H1 (cell line): ENCODE measurements around the gene RPP14. TPM values are rescaled to one million over a fixed set of nuclear protein-coding genes. Genes with fewer than 3 reads are reported as not detected.

Experiments used
- CTCF ChIA-PET: fragments of 300-600 bp; sonication (Branson Sonifier 250); formaldehyde crosslinking; loops from one replicate; lab custom pipeline; 2021; ENCODE audit not compliant: partially characterized antibody; lab: Charles Lee
- POLR2A ChIA-PET: fragments of 300-600 bp; sonication (Branson Sonifier 250); formaldehyde crosslinking; loops from one replicate; lab custom pipeline; 2021; ENCODE audit warnings: inconsistent platforms; ENCODE audit not compliant: partially characterized antibody; lab: Charles Lee
- DNase-seq, 2 experiments: peaks; one replicate each; pipeline versions ENCODE4 v3.0.0 to v3.0.0-alpha.2; 2010 to 2022; ENCODE audit warnings: low spot score in 2 of 2, low read depth in 1 of 2, mixed read lengths in 1 of 2
- FAIRE-seq: peaks from 2 replicates; lab custom pipeline; 2011; peaks lifted over from hg19 to GRCh38; lab: Jason Lieb, UNC
- H2AFZ ChIP-seq: 2 replicates; pipeline ENCODE4 v1.8.1; 2012; ENCODE audit warnings: low read length, inconsistent platforms
- H2AK5ac ChIP-seq: 2 replicates; pipeline ENCODE4 v1.6.1; 2013; ENCODE audit warnings: low read depth, low read length
- H2BK120ac ChIP-seq: replicated peaks from 2 replicates; pipeline ENCODE3; 2013; ENCODE audit warnings: low read depth, low read length, inconsistent platforms
- H2BK12ac ChIP-seq: 2 replicates; pipeline ENCODE4 v1.6.1; 2013; ENCODE audit warnings: low read depth, low read length
- H2BK15ac ChIP-seq: 2 replicates; pipeline ENCODE4 v1.6.1; 2013; ENCODE audit warnings: low read length
- H2BK20ac ChIP-seq: 2 replicates; pipeline ENCODE4 v1.6.1; 2013; ENCODE audit warnings: low read length
- H2BK5ac ChIP-seq: 2 replicates; pipeline ENCODE4 v1.6.1; 2013; ENCODE audit warnings: low read depth, low read length
- H3K14ac ChIP-seq: 2 replicates; pipeline ENCODE4 v1.6.1; 2013; ENCODE audit warnings: inconsistent platforms; ENCODE audit not compliant: insufficient read length
- H3K18ac ChIP-seq: 2 replicates; pipeline ENCODE4 v1.6.1; 2013; ENCODE audit warnings: low read length; ENCODE audit errors: extremely low read depth
- H3K23ac ChIP-seq: 2 replicates; pipeline ENCODE4 v1.6.1; 2013; ENCODE audit warnings: inconsistent platforms; ENCODE audit not compliant: insufficient read length
- H3K23me2 ChIP-seq: 2 replicates; pipeline ENCODE4 v1.6.1; 2013; ENCODE audit warnings: low read depth, low read length
- H3K27ac ChIP-seq: 2 replicates; pipeline ENCODE4 v1.6.1; 2011; ENCODE audit warnings: low read depth, low read length, inconsistent platforms
- H3K27me3 ChIP-seq, 4 experiments: replicated peaks in 1 of 4; 1 replicate in 1 of 4; 2 replicates in 3 of 4; pipeline versions ENCODE4 v1.6.1 to v1.8.1; 2011 to 2013; ENCODE audit warnings: low read length in 3 of 4, mild to moderate bottlenecking in 3 of 4, inconsistent platforms in 2 of 4, mixed read lengths in 2 of 4, moderate library complexity in 1 of 4; ENCODE audit not compliant: control insufficient read depth in 3 of 4, insufficient read depth in 3 of 4; ENCODE audit errors: extremely low read depth in 1 of 4
- H3K36me3 ChIP-seq, 4 experiments: 2 replicates each; pipeline versions ENCODE4 v1.6.1 to v1.8.1; 2011 to 2013; ENCODE audit warnings: mild to moderate bottlenecking in 4 of 4, low read length in 3 of 4, moderate library complexity in 2 of 4, control low read depth in 1 of 4, inconsistent platforms in 1 of 4; ENCODE audit not compliant: insufficient read depth in 4 of 4, control insufficient read depth in 2 of 4
- H3K4ac ChIP-seq: replicated peaks from 2 replicates; pipeline ENCODE3; 2013; ENCODE audit warnings: low read length, low read depth, mixed read lengths, inconsistent platforms; ENCODE audit not compliant: insufficient read length
- H3K4me1 ChIP-seq, 4 experiments: replicated peaks in 1 of 4; 1 replicate in 1 of 4; 2 replicates in 3 of 4; pipeline versions ENCODE4 v1.6.1 to v1.8.1; 2011 to 2013; ENCODE audit warnings: low read length in 3 of 4, inconsistent platforms in 2 of 4, mixed read lengths in 1 of 4; ENCODE audit not compliant: insufficient read depth in 4 of 4, control insufficient read depth in 3 of 4
- H3K4me2 ChIP-seq, 2 experiments: 2 replicates each; pipeline versions ENCODE4 v1.6.1 to v1.8.1; 2011 to 2013; ENCODE audit warnings: low read depth in 2 of 2, low read length in 2 of 2, control low read depth in 1 of 2, inconsistent platforms in 1 of 2, mild to moderate bottlenecking in 1 of 2; ENCODE audit not compliant: insufficient read depth in 1 of 2
- H3K4me3 ChIP-seq, 4 experiments: fragments of 200-600, 300-600 bp in 1 of 4; sonication (generic), shearing (Covaris generic), sonication (Bioruptor Twin) in 1 of 4; 2 replicates each; pipeline versions ENCODE4 v1.5.1 to v1.8.1; 2011 to 2016; ENCODE audit warnings: low read length in 4 of 4, low read depth in 3 of 4, control low read depth in 2 of 4, inconsistent platforms in 2 of 4, mild to moderate bottlenecking in 2 of 4, mixed read lengths in 1 of 4, moderate library complexity in 1 of 4; ENCODE audit not compliant: insufficient read depth in 2 of 4; ENCODE audit errors: extremely low read depth in 1 of 4
- H3K56ac ChIP-seq: replicated peaks from 2 replicates; pipeline ENCODE3; 2013; ENCODE audit warnings: low read depth, mild to moderate bottlenecking, mixed read lengths, low read length, inconsistent platforms; ENCODE audit not compliant: insufficient read length
- H3K79me1 ChIP-seq: 2 replicates; pipeline ENCODE4 v1.6.1; 2013; ENCODE audit warnings: low read depth, low read length, control low read depth
- H3K79me2 ChIP-seq, 2 experiments: 2 replicates each; pipeline versions ENCODE4 v1.6.1 to v1.8.1; 2012 to 2013; ENCODE audit warnings: low read length in 2 of 2, mild to moderate bottlenecking in 2 of 2, inconsistent platforms in 1 of 2; ENCODE audit not compliant: insufficient read depth in 2 of 2, control insufficient read depth in 1 of 2
- H3K9ac ChIP-seq, 4 experiments: replicated peaks in 1 of 4; 1 replicate in 1 of 4; 2 replicates in 3 of 4; pipeline versions ENCODE4 v1.6.1 to v1.8.1; 2011 to 2013; ENCODE audit warnings: low read depth in 3 of 4, low read length in 3 of 4, control low read depth in 2 of 4, mild to moderate bottlenecking in 2 of 4, moderate library complexity in 2 of 4, inconsistent platforms in 1 of 4; ENCODE audit errors: extremely low read depth in 1 of 4
- H3K9me3 ChIP-seq, 2 experiments: 2 replicates each; pipeline versions ENCODE4 v1.6.1 to v1.8.1; 2012 to 2013; ENCODE audit warnings: mild to moderate bottlenecking in 2 of 2, moderate library complexity in 2 of 2, control low read depth in 1 of 2, inconsistent platforms in 1 of 2, low read depth in 1 of 2, low read length in 1 of 2, mixed read lengths in 1 of 2; ENCODE audit not compliant: insufficient read depth in 2 of 2
- H4K20me1 ChIP-seq, 2 experiments: replicated peaks in 1 of 2; 2 replicates each; pipeline versions ENCODE3 to v1.8.1; 2011 to 2013; ENCODE audit warnings: inconsistent platforms in 2 of 2, low read length in 2 of 2, mild to moderate bottlenecking in 1 of 2; ENCODE audit not compliant: insufficient read depth in 2 of 2, control insufficient read depth in 1 of 2
- H4K5ac ChIP-seq: 2 replicates; pipeline ENCODE4 v1.6.1; 2013; ENCODE audit warnings: low read length, low read depth, mixed read lengths, inconsistent platforms; ENCODE audit not compliant: insufficient read length
- H4K8ac ChIP-seq: 2 replicates; pipeline ENCODE4 v1.8.0; 2013; ENCODE audit warnings: mild to moderate bottlenecking, moderate library complexity, low read length, inconsistent platforms; ENCODE audit not compliant: insufficient read depth; ENCODE audit errors: extremely low read depth
- H4K91ac ChIP-seq: replicated peaks from 2 replicates; pipeline ENCODE3; 2013; ENCODE audit warnings: low read length, mixed read lengths, inconsistent platforms; ENCODE audit not compliant: insufficient read length
- CBX5 ChIP-seq: fragments of 300-800, 300-1000 bp; sonication (generic); IDR thresholded peaks from 2 replicates; pipeline ENCODE4 v1.7.1; 2016; ENCODE audit warnings: antibody characterized with exemption, low read length, low read depth
- EP300 ChIP-seq, 2 experiments: IDR thresholded peaks; 1 replicate in 1 of 2; 2 replicates in 1 of 2; pipeline ENCODE4 v1.6.1; 2011 to 2012; ENCODE audit warnings: low read depth in 2 of 2, low read length in 2 of 2, mild to moderate bottlenecking in 2 of 2, borderline replicate concordance in 1 of 2, inconsistent platforms in 1 of 2, moderate library complexity in 1 of 2
- FOSL1 ChIP-seq: IDR thresholded peaks from 2 replicates; pipeline ENCODE4 v1.6.1; 2011; ENCODE audit warnings: mild to moderate bottlenecking, low read depth, low read length, moderate library complexity; ENCODE audit not compliant: insufficient read depth
- NANOG ChIP-seq: IDR thresholded peaks from 2 replicates; pipeline ENCODE4 v1.6.1; 2011; ENCODE audit warnings: low read length, low read depth, mild to moderate bottlenecking, inconsistent platforms; ENCODE audit not compliant: insufficient read depth, poor library complexity, severe bottlenecking
- RBBP5 ChIP-seq: IDR thresholded peaks from 2 replicates; pipeline ENCODE4 v1.7.1; 2012; ENCODE audit warnings: low read depth, mild to moderate bottlenecking, inconsistent platforms, low read length, moderate library complexity, borderline replicate concordance
- SIN3A ChIP-seq, 2 experiments: IDR thresholded peaks in 1 of 2; conservative IDR thresholded peaks in 1 of 2; 2 replicates each; pipeline ENCODE4 v1.6.1; 2011 to 2012; ENCODE audit warnings: low read length in 2 of 2, improper control_type of control experiment in 1 of 2, low read depth in 1 of 2, mild to moderate bottlenecking in 1 of 2
- SP2 ChIP-seq: IDR thresholded peaks from 2 replicates; pipeline ENCODE4 v1.6.1; 2012; ENCODE audit warnings: mild to moderate bottlenecking, low read length, inconsistent platforms
- TAF1 ChIP-seq: IDR thresholded peaks from 2 replicates; pipeline ENCODE4 v1.6.1; 2011; ENCODE audit warnings: mild to moderate bottlenecking, low read depth, low read length
- TCF12 ChIP-seq: IDR thresholded peaks from 2 replicates; pipeline ENCODE4 v1.6.1; 2011; ENCODE audit warnings: low read depth, mild to moderate bottlenecking, low read length
- USF2 ChIP-seq: IDR thresholded peaks from 2 replicates; pipeline ENCODE4 v1.6.1; 2011; ENCODE audit warnings: low read length, improper control_type of control experiment
- YY1 ChIP-seq: IDR thresholded peaks from 2 replicates; pipeline ENCODE4 v1.6.1; 2011; ENCODE audit warnings: low read depth, mild to moderate bottlenecking, low read length
- WGBS, 2 experiments: shearing (Covaris generic) in 1 of 2; methylation state at CpG; one replicate each; pipeline versions ENCODE4 v1.1.6 to v1.1.7; 2013 to 2015; ENCODE audit warnings: low lambda C conversion rate in 2 of 2, mixed read lengths in 2 of 2, inconsistent platforms in 1 of 2, low coverage in 1 of 2, missing lambda C conversion rate in 1 of 2; ENCODE audit not compliant: insufficient replicate concordance in 2 of 2, insufficient coverage in 1 of 2, insufficient read length in 1 of 2; ENCODE audit errors: extremely low coverage in 1 of 2, missing lambda C conversion rate in 1 of 2; 5-methylcytosine and 5-hydroxymethylcytosine counted together
- polyA plus RNA-seq, 7 experiments: library from polyadenylated mRNA; depleted of rRNA in 3 of 7; stranded (reverse) in 5 of 7; unstranded in 2 of 7; fragments of >200 nt in 5 of 7; fragments of 200-250 nt in 2 of 7; gene quantifications; 1 replicate in 5 of 7; 2 replicates in 1 of 7; 4 replicates in 1 of 7; pipeline versions ENCODE4 v1.2.1 to v1.2.3, GENCODE V29; 2011 to 2013; ENCODE audit warnings: missing spikeins in 2 of 7, mixed read lengths in 2 of 7
- total RNA-seq: library from RNA; stranded (reverse); fragmentation: NEBNext Ultra II Directional; extraction: Animal tissue kit (Norgen Biotek cat#: 25700); gene quantifications from 2 replicates; pipeline ENCODE4 v1.2.1, GENCODE V29; 2021

RPP14 gene
- total and polyA plus RNA-seq, 2 of the 8 experiments (the other 6 are each of a cell fraction or from before 2014, with no cell fraction given): 11.7 to 23.4 TPM

GRCh38 chr3:58329150-58329921, 23.3 kb downstream of the RPP14 start:
- Histone ChIP-seq H4K91ac (no peak overlapping the region), H2BK5ac (no peak overlapping the region), H4K5ac (no peak overlapping the region), H2BK20ac (no peak overlapping the region), H4K20me1 (no peaks in the 10 kb centered on the region), H3K14ac (no peak overlapping the region), H3K56ac (no peak overlapping the region), H3K9ac (no peak overlapping the region), H3K36me3 (no peaks in the 10 kb centered on the region), H3K9me3 (no peaks in the 10 kb centered on the region), H3K4ac (no peak overlapping the region), H3K18ac (no peak overlapping the region), H2AK5ac (no peak overlapping the region), H3K79me2 (no peaks in the 10 kb centered on the region), H3K23me2 (peaks cover 7% of the 10 kb centered on the region; the same call in 1 of the 2 replicates), H3K4me3 (no peak overlapping the region), H3K4me2 (no peak overlapping the region), H2BK120ac (no peak overlapping the region), H2AFZ (no peak overlapping the region), H2BK12ac (no peak overlapping the region), H2BK15ac (no peak overlapping the region), H3K23ac (no peak overlapping the region), H3K79me1 (no peaks in the 10 kb centered on the region), H3K27ac (no peak overlapping the region), H3K27me3 (peaks cover 0 to 10% (median 7%) of the 10 kb centered on the region in 4 experiments; a peak in 5 of 7 replicates), H3K4me1 (0 out of 7 replicates have a peak, but pooled peaks cover 0 to 4% (median 0%) of the 10 kb centered on the region in 4 experiments), H4K8ac (no peak overlapping the region)
- no peak for FAIRE-seq
- no peak for DNase-seq
- WGBS, 2 experiments: 86% methylated on average over 8 of the region's 8 CpGs; no CpG with 5 or more reads in 1 of the 2 experiments
- ChIA-PET POLR2A (interaction anchor here (1.5 kb wide), 1 partner anchor 13 kb away, joined by 4 read pairs; no protein-coding TSS in a partner anchor), CTCF (interaction anchor here (2.3 kb wide), 1 partner anchor 21 kb away, joined by 5 read pairs; no protein-coding TSS in a partner anchor)
- TF ChIP-seq FOSL1 (no peak), SIN3A (conservative IDR thresholded peaks at IDR 0.05 in 1 of 2, IDR thresholded peaks at IDR 0.05 in 1 of 2; ENCODE audit: low read depth in 1 of 2, low read length in 2 of 2) (no peak), NANOG (no peak), TCF12 (no peak), EP300 (IDR thresholded peaks at IDR 0.05; ENCODE audit: borderline replicate concordance in 1 of 2, low read depth in 2 of 2, low read length in 2 of 2) (no peak), TAF1 (no peak), CBX5 (no peak), USF2 (no peak), SP2 (no peak), RBBP5 (no peak), YY1 (no peak)
